ENCODE measurements around the gene LYRM2.

The LYRM2 gene

GRCh38 chr6:89613790-89614189 is 24.8 kb downstream of the LYRM2 start:
- H3K9ac ChIP-seq (ENCODE audit: low read depth, low read length) = no peak overlapping the region
- H3K4me1 ChIP-seq (ENCODE audit: control insufficient read depth, insufficient read depth, low read length) = no peaks in the 10 kb centered on the region
- no peaks in the 10 kb centered on the region for H3K27me3 ChIP-seq (ENCODE audit: control insufficient read depth, insufficient read depth, low read length)
- no peak overlapping the region for H3K4me3 ChIP-seq (ENCODE audit: low read length)
- no peaks in the 10 kb centered on the region for H3K9me3 ChIP-seq (replicated peaks; ENCODE audit: low read length)
- no peak overlapping the region for H3K4me2 ChIP-seq (ENCODE audit: low read length)
- no peaks in the 10 kb centered on the region for H3K36me3 ChIP-seq (ENCODE audit: insufficient read depth, low read length)

DNA sequence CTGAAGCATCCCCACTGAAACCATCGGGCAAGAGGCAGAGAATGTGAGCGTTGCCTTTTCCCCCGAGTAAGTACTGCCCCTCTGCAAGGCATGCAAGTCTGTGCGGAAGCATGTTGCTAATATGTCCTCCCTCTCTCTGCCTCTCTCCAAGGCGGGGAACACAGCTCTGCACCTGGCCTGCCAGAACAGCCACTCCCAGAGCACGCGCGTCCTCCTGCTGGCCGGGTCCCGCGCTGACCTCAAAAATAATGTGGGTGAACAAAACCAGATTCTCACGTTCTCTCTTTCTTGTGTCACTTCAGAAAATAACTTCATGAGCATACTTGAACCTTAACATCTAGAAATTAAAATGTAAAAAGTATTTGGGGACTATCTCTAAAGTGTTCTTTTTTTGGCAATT is 26.4 kb downstream of the LYRM2 start:
- Histone ChIP-seq H3K27me3 (ENCODE audit: control insufficient read depth, insufficient read depth, low read length) (no peaks in the 10 kb centered on the region), H3K4me3 (ENCODE audit: low read length) (no peak overlapping the region), H3K9me3 (replicated peaks; ENCODE audit: low read length) (no peaks in the 10 kb centered on the region), H3K9ac (ENCODE audit: low read depth, low read length) (no peak overlapping the region), H3K4me1 (ENCODE audit: control insufficient read depth, insufficient read depth, low read length) (no peaks in the 10 kb centered on the region), H3K4me2 (ENCODE audit: low read length) (no peak overlapping the region), H3K36me3 (ENCODE audit: insufficient read depth, low read length) (no peaks in the 10 kb centered on the region)

DNA sequence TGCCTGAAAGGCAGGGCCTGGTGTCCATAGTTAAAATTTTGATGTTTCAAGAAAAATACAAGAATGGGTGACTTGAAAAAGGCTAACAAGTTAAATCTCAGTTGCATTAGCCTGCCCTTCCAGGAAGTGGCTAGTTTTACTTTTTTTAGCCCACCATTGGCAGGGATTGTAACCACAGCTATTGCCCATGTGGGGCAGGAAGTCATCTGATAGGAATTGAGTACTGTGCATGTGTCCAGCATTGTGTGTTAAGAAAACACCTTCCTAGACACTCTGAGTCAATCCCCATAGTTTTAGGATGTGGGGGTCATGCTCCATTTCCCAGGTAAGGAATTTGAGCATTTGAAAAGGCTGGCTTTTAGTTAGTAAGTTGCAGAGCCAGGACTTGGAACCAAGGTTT is 26.9 kb downstream of the LYRM2 start:
- H3K4me2 ChIP-seq (ENCODE audit: low read length) = no peak overlapping the region
- H3K9ac ChIP-seq (ENCODE audit: low read depth, low read length) = no peak overlapping the region
- no peaks in the 10 kb centered on the region for H3K4me1 ChIP-seq (ENCODE audit: control insufficient read depth, insufficient read depth, low read length)
- no peaks in the 10 kb centered on the region for H3K9me3 ChIP-seq (replicated peaks; ENCODE audit: low read length)
- H3K27me3 ChIP-seq (ENCODE audit: control insufficient read depth, insufficient read depth, low read length) = no peaks in the 10 kb centered on the region
- no peaks in the 10 kb centered on the region for H3K36me3 ChIP-seq (ENCODE audit: insufficient read depth, low read length)
- no peak overlapping the region for H3K4me3 ChIP-seq (ENCODE audit: low read length)

DNA sequence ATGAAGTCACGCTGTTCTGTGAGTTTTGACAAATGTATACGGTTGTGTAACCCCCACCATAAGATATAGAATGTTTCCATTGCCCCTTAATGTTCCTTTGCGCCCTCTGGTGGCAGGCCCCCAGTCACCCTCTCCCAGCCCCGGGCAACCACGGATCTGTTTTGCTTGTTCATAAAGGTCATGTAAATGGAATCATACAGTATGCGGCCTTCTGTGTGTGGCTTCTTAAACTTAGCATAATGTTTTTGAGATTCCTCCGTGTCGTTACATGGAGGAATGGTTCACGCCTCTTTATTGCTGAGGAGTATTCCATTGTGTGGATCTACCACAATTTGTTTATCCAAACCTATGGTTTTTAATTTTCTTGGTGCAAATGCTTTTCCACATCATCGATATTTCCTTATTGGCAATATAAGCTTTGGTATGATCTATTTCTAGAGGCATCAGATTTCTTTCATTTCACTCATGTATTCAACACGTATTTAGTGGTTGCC is 28.4 kb downstream of the LYRM2 start:
- Histone ChIP-seq H3K27me3 (ENCODE audit: control insufficient read depth, insufficient read depth, low read length) (no peaks in the 10 kb centered on the region), H3K4me2 (ENCODE audit: low read length) (no peak overlapping the region), H3K36me3 (ENCODE audit: insufficient read depth, low read length) (no peaks in the 10 kb centered on the region), H3K9me3 (replicated peaks; ENCODE audit: low read length) (no peaks in the 10 kb centered on the region), H3K9ac (ENCODE audit: low read depth, low read length) (no peak overlapping the region), H3K4me1 (ENCODE audit: control insufficient read depth, insufficient read depth, low read length) (no peaks in the 10 kb centered on the region), H3K4me3 (ENCODE audit: low read length) (no peak overlapping the region)

DNA sequence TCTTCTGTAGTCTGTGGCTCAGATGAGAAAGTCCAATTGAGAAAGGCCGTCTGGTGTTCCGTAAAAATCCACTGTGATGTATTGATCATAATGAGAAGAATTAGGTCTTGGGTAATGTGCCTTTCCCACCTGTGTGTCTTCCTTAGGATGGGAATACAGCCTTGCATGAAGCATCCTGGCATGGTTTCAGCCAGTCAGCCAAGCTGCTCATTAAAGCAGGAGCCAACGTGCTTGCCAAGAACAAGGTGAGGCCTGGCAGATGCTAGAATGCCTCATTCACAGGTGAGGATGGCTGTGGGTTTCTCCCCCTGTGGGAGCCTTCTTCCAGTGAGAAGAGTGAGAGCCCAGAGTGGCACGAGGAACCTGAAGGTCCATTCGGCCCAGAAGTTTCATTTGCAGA is 32.7 kb downstream of the LYRM2 start:
- H3K4me3 ChIP-seq (ENCODE audit: low read length) = no peak overlapping the region
- no peak overlapping the region for H3K9ac ChIP-seq (ENCODE audit: low read depth, low read length)
- no peaks in the 10 kb centered on the region for H3K36me3 ChIP-seq (ENCODE audit: insufficient read depth, low read length)
- no peaks in the 10 kb centered on the region for H3K9me3 ChIP-seq (replicated peaks; ENCODE audit: low read length)
- no peaks in the 10 kb centered on the region for H3K4me1 ChIP-seq (ENCODE audit: control insufficient read depth, insufficient read depth, low read length)
- peaks cover 3% of the 10 kb centered on the region for H3K27me3 ChIP-seq (ENCODE audit: control insufficient read depth, insufficient read depth, low read length)
- no peak overlapping the region for H3K4me2 ChIP-seq (ENCODE audit: low read length)

DNA sequence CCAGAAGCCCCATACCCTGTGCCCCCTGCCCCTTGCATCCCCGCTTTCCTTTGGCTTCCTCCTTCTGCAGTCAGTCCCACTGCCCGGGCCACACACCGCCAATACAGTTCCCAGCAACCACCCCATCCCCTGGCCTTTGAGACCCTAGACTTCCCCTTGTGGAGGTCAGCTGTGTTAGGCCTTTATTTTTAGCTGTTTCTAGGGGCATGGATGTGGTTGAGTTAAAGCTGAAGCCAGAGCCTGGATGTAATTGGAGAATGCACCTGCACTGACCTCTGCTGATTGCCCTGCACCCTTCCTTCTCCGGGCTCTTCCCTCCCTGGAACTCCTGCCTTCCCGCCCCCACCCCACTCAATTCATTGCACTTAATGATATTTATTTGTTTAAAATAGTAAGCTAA is 33.9 kb downstream of the LYRM2 start:
- Histone ChIP-seq H3K9me3 (replicated peaks; ENCODE audit: low read length) (no peaks in the 10 kb centered on the region), H3K4me2 (ENCODE audit: low read length) (no peak overlapping the region), H3K27me3 (ENCODE audit: control insufficient read depth, insufficient read depth, low read length) (peaks cover 3% of the 10 kb centered on the region)

GRCh38 chr6:89602166-89602565 is 36.4 kb downstream of the LYRM2 start:
- Histone ChIP-seq H3K4me2 (ENCODE audit: low read length) (no peak overlapping the region), H3K4me3 (ENCODE audit: low read length) (no peak overlapping the region), H3K9me3 (replicated peaks; ENCODE audit: low read length) (no peaks in the 10 kb centered on the region), H3K4me1 (ENCODE audit: control insufficient read depth, insufficient read depth, low read length) (no peaks in the 10 kb centered on the region), H3K9ac (ENCODE audit: low read depth, low read length) (no peak overlapping the region), H3K36me3 (ENCODE audit: insufficient read depth, low read length) (no peaks in the 10 kb centered on the region), H3K27me3 (ENCODE audit: control insufficient read depth, insufficient read depth, low read length) (peaks cover 3% of the 10 kb centered on the region)

More for the DNA sequence above, 33.9 kb downstream of the LYRM2 start:
- H3K36me3 ChIP-seq (ENCODE audit: insufficient read depth, low read length) = no peaks in the 10 kb centered on the region
- H3K9ac ChIP-seq (ENCODE audit: low read depth, low read length) = no peak overlapping the region
- no peak overlapping the region for H3K4me3 ChIP-seq (ENCODE audit: low read length)
- H3K4me1 ChIP-seq (ENCODE audit: control insufficient read depth, insufficient read depth, low read length) = no peaks in the 10 kb centered on the region

GRCh38 chr6:89599727-89600126 is 38.8 kb downstream of the LYRM2 start:
- H3K4me3 ChIP-seq (ENCODE audit: low read length) = no peak overlapping the region
- no peak overlapping the region for H3K9ac ChIP-seq (ENCODE audit: low read depth, low read length)
- H3K36me3 ChIP-seq (ENCODE audit: insufficient read depth, low read length) = no peaks in the 10 kb centered on the region
- no peaks in the 10 kb centered on the region for H3K4me1 ChIP-seq (ENCODE audit: control insufficient read depth, insufficient read depth, low read length)
- no peak overlapping the region for H3K4me2 ChIP-seq (ENCODE audit: low read length)
- H3K9me3 ChIP-seq (replicated peaks; ENCODE audit: low read length) = no peaks in the 10 kb centered on the region
- H3K27me3 ChIP-seq (ENCODE audit: control insufficient read depth, insufficient read depth, low read length) = peaks cover 7% of the 10 kb centered on the region

- H3K4me3 ChIP-seq (ENCODE audit: low read length) = no peak overlapping the region
- H3K4me1 ChIP-seq (ENCODE audit: control insufficient read depth, insufficient read depth, low read length) = no peaks in the 10 kb centered on the region
- H3K27me3 ChIP-seq (ENCODE audit: control insufficient read depth, insufficient read depth, low read length) = peaks cover 10% of the 10 kb centered on the region
- H3K9me3 ChIP-seq (replicated peaks; ENCODE audit: low read length) = no peaks in the 10 kb centered on the region
- no peak overlapping the region for H3K4me2 ChIP-seq (ENCODE audit: low read length)
- H3K36me3 ChIP-seq (ENCODE audit: insufficient read depth, low read length) = no peaks in the 10 kb centered on the region
- no peak overlapping the region for H3K9ac ChIP-seq (ENCODE audit: low read depth, low read length)
Observed at GRCh38 chr6:89597988-89598387, 40.6 kb downstream of the LYRM2 start.

- Histone ChIP-seq H3K9ac (ENCODE audit: low read depth, low read length) (no peak overlapping the region), H3K27me3 (ENCODE audit: control insufficient read depth, insufficient read depth, low read length) (peaks cover 6% of the 10 kb centered on the region), H3K36me3 (ENCODE audit: insufficient read depth, low read length) (no peaks in the 10 kb centered on the region), H3K4me3 (ENCODE audit: low read length) (no peak overlapping the region), H3K4me1 (ENCODE audit: control insufficient read depth, insufficient read depth, low read length) (no peaks in the 10 kb centered on the region), H3K9me3 (replicated peaks; ENCODE audit: low read length) (no peaks in the 10 kb centered on the region), H3K4me2 (ENCODE audit: low read length) (no peak overlapping the region)
Observed at GRCh38 chr6:89597372-89597771, 41.2 kb downstream of the LYRM2 start.

- H3K4me2 ChIP-seq (ENCODE audit: low read length) = no peak overlapping the region
- H3K4me3 ChIP-seq (ENCODE audit: low read length) = no peak overlapping the region
- H3K9ac ChIP-seq (ENCODE audit: low read depth, low read length) = no peak overlapping the region
- H3K4me1 ChIP-seq (ENCODE audit: control insufficient read depth, insufficient read depth, low read length) = no peaks in the 10 kb centered on the region
- no peaks in the 10 kb centered on the region for H3K36me3 ChIP-seq (ENCODE audit: insufficient read depth, low read length)
- no peaks in the 10 kb centered on the region for H3K9me3 ChIP-seq (replicated peaks; ENCODE audit: low read length)
- peaks cover 6% of the 10 kb centered on the region for H3K27me3 ChIP-seq (ENCODE audit: control insufficient read depth, insufficient read depth, low read length)
Observed at GRCh38 chr6:89596484-89596883, 42.1 kb downstream of the LYRM2 start.

DNA sequence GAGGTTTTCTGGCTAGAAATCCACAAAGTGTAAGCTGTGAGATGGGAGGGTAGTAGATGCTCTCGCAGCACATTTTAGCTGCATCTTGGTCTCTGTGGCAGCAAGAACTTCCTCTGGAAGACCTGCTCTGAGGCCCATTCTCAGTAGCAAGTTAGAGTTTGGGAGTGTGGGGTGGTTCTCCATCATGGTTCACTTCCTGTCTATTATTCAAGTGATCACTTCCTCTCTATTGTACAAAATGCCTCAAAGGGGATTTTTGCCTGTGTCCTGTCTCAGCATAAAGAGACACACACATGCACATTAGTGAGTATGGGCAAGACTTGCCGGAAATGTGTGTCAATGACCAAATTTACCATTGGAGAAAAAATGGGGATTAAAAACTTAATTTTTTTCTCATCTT is 42.5 kb downstream of the LYRM2 start:
- no peak overlapping the region for H3K4me3 ChIP-seq (ENCODE audit: low read length)
- no peaks in the 10 kb centered on the region for H3K36me3 ChIP-seq (ENCODE audit: insufficient read depth, low read length)
- H3K9me3 ChIP-seq (replicated peaks; ENCODE audit: low read length) = no peaks in the 10 kb centered on the region
- no peak overlapping the region for H3K9ac ChIP-seq (ENCODE audit: low read depth, low read length)
- H3K4me2 ChIP-seq (ENCODE audit: low read length) = no peak overlapping the region
- H3K27me3 ChIP-seq (ENCODE audit: control insufficient read depth, insufficient read depth, low read length) = peaks cover 6% of the 10 kb centered on the region
- H3K4me1 ChIP-seq (ENCODE audit: control insufficient read depth, insufficient read depth, low read length) = no peaks in the 10 kb centered on the region
